Spleen (tissue), 11 donors: ENCODE measurements around the gene AP4E1. TPM values are rescaled to one million over a fixed set of nuclear protein-coding genes. Genes with fewer than 3 reads are reported as not detected.

Experiments used
- DNase-seq: peaks from one replicate; pipeline ENCODE4 v3.0.0-alpha.2; 2020
- H3K27ac ChIP-seq, 8 donors: fragments of 200-600 bp; sonication (generic) in 7 of 8; 1 replicate in 4 of 8; 2 replicates in 4 of 8; pipeline versions ENCODE4 v1.5.0 to v1.8.0; 2016 to 2021; ENCODE audit warnings: inconsistent platforms in 4 of 8, mild to moderate bottlenecking in 4 of 8, moderate library complexity in 1 of 8
- H3K27me3 ChIP-seq, 7 donors: fragments of 200-600 bp; sonication (generic) in 6 of 7; replicated peaks in 1 of 7; 1 replicate in 4 of 7; 2 replicates in 3 of 7; pipeline versions ENCODE4 v1.5.0 to v1.8.0; 2016 to 2021; ENCODE audit warnings: inconsistent platforms in 3 of 7, mild to moderate bottlenecking in 1 of 7
- H3K36me3 ChIP-seq, 6 donors: fragments of 200-600 bp; sonication (generic) in 5 of 6; 1 replicate in 4 of 6; 2 replicates in 2 of 6; pipeline versions ENCODE4 v1.5.0 to v1.8.0; 2016 to 2021; ENCODE audit warnings: inconsistent platforms in 2 of 6
- H3K4me1 ChIP-seq, 6 donors: fragments of 200-600 bp; sonication (generic) in 5 of 6; 1 replicate in 3 of 6; 2 replicates in 3 of 6; pipeline versions ENCODE4 v1.5.0 to v1.8.0; 2016 to 2021; ENCODE audit warnings: inconsistent platforms in 3 of 6
- H3K4me3 ChIP-seq, 8 donors: fragments of 200-600 bp; sonication (generic) in 7 of 8; 1 replicate in 4 of 8; 2 replicates in 4 of 8; pipeline versions ENCODE4 v1.5.0 to v1.8.0; 2016 to 2021; ENCODE audit warnings: inconsistent platforms in 4 of 8, mild to moderate bottlenecking in 4 of 8, moderate library complexity in 2 of 8
- H3K9me3 ChIP-seq, 8 donors: fragments of 200-600 bp; sonication (generic) in 7 of 8; 1 replicate in 4 of 8; 2 replicates in 4 of 8; pipeline versions ENCODE4 v1.5.0 to v1.8.0; 2016 to 2021; ENCODE audit warnings: inconsistent platforms in 4 of 8
- POLR2A ChIP-seq, 3 donors: fragments of 450-650 bp; IDR thresholded peaks; one replicate each; pipeline ENCODE4 v1.5.1; 2017; ENCODE audit warnings: antibody characterized with exemption in 3 of 3, mild to moderate bottlenecking in 1 of 3
- POLR2AphosphoS5 ChIP-seq, 3 donors: sonication (generic); formaldehyde crosslinking; IDR thresholded peaks; one replicate each; pipeline ENCODE4 v1.5.1; 2017; ENCODE audit warnings: antibody characterized with exemption in 3 of 3
- WGBS, 5 donors: extraction: QIAGEN DNeasy Blood & Tissue Kit in 3 of 5; methylation state at CpG; one replicate each; pipeline versions ENCODE4 v1.1.5 to v1.1.7; 2013 to 2018; 5-methylcytosine and 5-hydroxymethylcytosine counted together
- intact Hi-C: fragments of 100-400 bp; cut with DNase I; formaldehyde crosslinking; loops from one replicate; pipeline ENCODE4 v1.15.0; 2023; ENCODE audit warnings: low total_unique reads
- polyA plus RNA-seq, 3 donors: library from polyadenylated mRNA; stranded (reverse); fragments of 200-250 nt; gene quantifications; one replicate each; pipeline ENCODE4 v1.2.1, GENCODE V29; 2013
- total RNA-seq, 7 donors: library from RNA; depleted of rRNA in 3 of 7; stranded (reverse); fragments of >200 nt in 3 of 7; fragmentation: NEBNext Ultra II Directional in 4 of 7; extraction: Animal tissue kit (Norgen Biotek cat#: 25700) in 4 of 7; gene quantifications; one replicate each; pipeline versions ENCODE4 v1.1.0 to v1.2.1, GENCODE V29; 2016 to 2021
- TF ChIP-seq, protein P1 (sequence below), 11 experiments: fragments of 200-600 bp in 7 of 11; fragments of 450-650 bp in 4 of 11; sonication (generic) in 4 of 11; IDR thresholded peaks in 8 of 11; conservative IDR thresholded peaks in 3 of 11; 1 replicate in 7 of 11; 2 replicates in 4 of 11; pipeline versions ENCODE4 v1.4.0 to v1.8.0; 2016 to 2021; ENCODE audit warnings: antibody characterized with exemption in 11 of 11, inconsistent platforms in 4 of 11, mild to moderate bottlenecking in 1 of 11
- donor health status: healthy with polysubstance abuse.
- donor health status: DM: no; HTN: no; CAD: no; lungs with moderate emphysema.
- donor health status: DM: no; HTN: no; CAD: no.
- donor health status: Bipolar disorder and iron deficiency.
- donor health status: healthy.
- donor health status: DM: no; HTN: no; CAD: no.
- donor health status: DM: yes; HTN: yes; CAD: no.

Gene AP4E1
- total and polyA plus RNA-seq, 10 donors, result 2.1 to 17.4 (median 13.3) TPM

DNA sequence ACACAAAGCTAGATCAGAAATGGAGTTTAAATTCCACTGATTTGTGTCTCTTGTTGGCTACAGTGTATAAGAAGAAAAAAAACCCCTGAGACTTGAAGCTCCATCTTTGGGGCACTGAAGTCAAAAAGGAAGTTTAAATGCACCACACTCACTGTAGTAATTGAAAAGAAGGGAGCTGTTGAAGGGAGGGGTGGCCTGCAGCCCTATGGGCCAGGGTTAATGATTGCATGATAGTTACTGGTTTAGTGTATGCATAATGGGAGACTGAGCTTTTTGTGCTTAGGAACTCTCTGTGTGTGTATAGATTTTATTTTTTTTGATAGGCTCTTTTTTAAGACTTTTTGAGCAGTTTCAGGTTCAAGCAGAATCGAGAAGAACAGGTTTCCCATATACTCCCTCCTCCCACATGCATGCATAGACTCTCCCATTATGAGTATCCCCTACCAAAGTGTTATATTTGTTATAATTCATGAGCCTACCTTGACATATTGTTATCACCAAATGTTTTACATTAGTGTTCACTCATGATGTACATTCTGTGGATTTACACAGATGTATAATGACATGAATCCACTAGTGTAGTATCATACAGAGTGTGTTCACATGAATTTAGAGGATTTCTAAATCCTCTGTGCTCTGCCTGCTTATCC is 98.0 kb downstream of the AP4E1 start:
- TF ChIP-seq, protein P1, sequence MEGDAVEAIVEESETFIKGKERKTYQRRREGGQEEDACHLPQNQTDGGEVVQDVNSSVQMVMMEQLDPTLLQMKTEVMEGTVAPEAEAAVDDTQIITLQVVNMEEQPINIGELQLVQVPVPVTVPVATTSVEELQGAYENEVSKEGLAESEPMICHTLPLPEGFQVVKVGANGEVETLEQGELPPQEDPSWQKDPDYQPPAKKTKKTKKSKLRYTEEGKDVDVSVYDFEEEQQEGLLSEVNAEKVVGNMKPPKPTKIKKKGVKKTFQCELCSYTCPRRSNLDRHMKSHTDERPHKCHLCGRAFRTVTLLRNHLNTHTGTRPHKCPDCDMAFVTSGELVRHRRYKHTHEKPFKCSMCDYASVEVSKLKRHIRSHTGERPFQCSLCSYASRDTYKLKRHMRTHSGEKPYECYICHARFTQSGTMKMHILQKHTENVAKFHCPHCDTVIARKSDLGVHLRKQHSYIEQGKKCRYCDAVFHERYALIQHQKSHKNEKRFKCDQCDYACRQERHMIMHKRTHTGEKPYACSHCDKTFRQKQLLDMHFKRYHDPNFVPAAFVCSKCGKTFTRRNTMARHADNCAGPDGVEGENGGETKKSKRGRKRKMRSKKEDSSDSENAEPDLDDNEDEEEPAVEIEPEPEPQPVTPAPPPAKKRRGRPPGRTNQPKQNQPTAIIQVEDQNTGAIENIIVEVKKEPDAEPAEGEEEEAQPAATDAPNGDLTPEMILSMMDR (IDR thresholded peaks at IDR 0.05 in 8 of 11, conservative IDR thresholded peaks at IDR 0.05 in 3 of 11), result no peak
- no peak for TF ChIP-seq POLR2A (IDR thresholded peaks at IDR 0.05)
- no peak for TF ChIP-seq POLR2AphosphoS5 (IDR thresholded peaks at IDR 0.05)
- Histone ChIP-seq H3K4me3 (no peak overlapping the region), H3K27ac (no peak overlapping the region), H3K27me3 (no peaks in the 10 kb centered on the region), H3K36me3 (peaks cover 0 to 57% (median 16%) of the 10 kb centered on the region in 6 donors), H3K9me3 (peaks cover 0 to 27% (median 5%) of the 10 kb centered on the region in 8 donors), H3K4me1 (peaks cover 0 to 11% (median 1%) of the 10 kb centered on the region in 6 donors)
- no peak for DNase-seq
- 69 to 90% (median 82%) methylated on average over 1 of the region's 1 CpG for WGBS, 5 donors
- intact Hi-C loops, result no loop called here

DNA sequence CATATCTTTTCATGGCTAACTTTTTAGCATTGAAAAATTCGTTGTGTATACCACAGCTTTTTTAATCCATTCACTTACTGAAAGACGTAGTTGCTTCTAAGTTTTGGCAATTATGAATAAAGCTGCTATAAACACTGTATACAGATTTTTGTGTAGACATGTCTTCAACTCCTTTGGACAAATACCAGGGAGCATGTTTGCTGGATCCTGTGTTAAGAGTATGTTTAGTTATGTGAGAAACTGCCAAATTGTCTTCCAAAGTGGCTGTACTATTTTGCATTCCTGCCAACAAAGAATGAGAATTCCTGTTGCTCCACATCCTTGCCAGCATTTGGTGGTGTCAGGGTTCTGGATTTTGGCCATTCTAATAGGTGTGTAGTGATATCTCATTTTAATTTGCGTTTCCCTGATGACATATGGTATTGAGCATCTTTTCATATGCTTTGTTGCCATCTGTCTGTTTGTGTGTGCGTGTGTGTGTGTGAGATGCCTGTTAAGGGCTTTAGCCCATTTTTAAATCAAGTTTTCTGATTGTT is 98.7 kb downstream of the AP4E1 start:
- TF ChIP-seq, protein P1 (IDR thresholded peaks at IDR 0.05 in 8 of 11, conservative IDR thresholded peaks at IDR 0.05 in 3 of 11), result no peak
- TF ChIP-seq POLR2A (IDR thresholded peaks at IDR 0.05) (no peak), POLR2AphosphoS5 (IDR thresholded peaks at IDR 0.05) (no peak)
- no peak overlapping the region for H3K27ac ChIP-seq
- intact Hi-C loops, result no loop called here

DNA sequence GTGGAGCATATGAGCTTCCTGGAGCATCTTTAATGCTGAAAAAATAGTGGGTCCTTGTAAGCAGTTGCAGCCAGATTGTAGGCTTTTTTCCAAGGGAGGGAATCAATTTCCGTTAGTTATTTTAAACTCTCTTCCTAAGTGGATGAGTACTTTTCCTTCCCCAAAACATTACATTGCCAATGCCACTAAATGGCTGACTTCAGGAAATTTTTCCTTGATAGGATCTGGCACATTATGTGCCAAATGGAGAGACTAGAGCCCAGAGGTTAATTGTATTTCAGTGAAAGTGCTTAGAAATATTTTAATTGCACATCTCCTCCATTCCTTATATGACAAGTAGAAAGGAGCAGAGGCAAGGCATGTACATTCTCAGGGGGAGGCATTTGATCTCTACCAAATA is 102.7 kb downstream of the AP4E1 start:
- WGBS, 5 donors, result 50 to 70% (median 64%) methylated on average over 1 of the region's 1 CpG
- intact Hi-C loops, result no loop called here
- Histone ChIP-seq H3K4me1 (peaks cover 0 to 22% (median 5%) of the 10 kb centered on the region in 6 donors), H3K36me3 (peaks cover 0 to 22% (median 0%) of the 10 kb centered on the region in 6 donors), H3K9me3 (peaks cover 0 to 27% (median 5%) of the 10 kb centered on the region in 8 donors), H3K27me3 (no peaks in the 10 kb centered on the region), H3K4me3 (no peak overlapping the region), H3K27ac (peak overlapping the region in 6 of 8 donors; percentile 11 to 47 (median 30))
- TF ChIP-seq, protein P1 (IDR thresholded peaks at IDR 0.05 in 8 of 11, conservative IDR thresholded peaks at IDR 0.05 in 3 of 11), result no peak
- no peak for TF ChIP-seq POLR2A (IDR thresholded peaks at IDR 0.05)
- no peak for TF ChIP-seq POLR2AphosphoS5 (IDR thresholded peaks at IDR 0.05)
- no peak for DNase-seq

More for the DNA sequence above, 98.7 kb downstream of the AP4E1 start:
- WGBS, 5 donors, result 85 to 97% (median 95%) methylated on average over 4 of the region's 4 CpGs
- peaks cover 0 to 19% (median 5%) of the 10 kb centered on the region in 6 donors for H3K4me1 ChIP-seq
- H3K36me3 ChIP-seq, result peaks cover 0 to 50% (median 9%) of the 10 kb centered on the region in 6 donors
- H3K4me3 ChIP-seq, result no peak overlapping the region
- DNase-seq, result no peak
- H3K27me3 ChIP-seq, result no peaks in the 10 kb centered on the region
- peaks cover 0 to 27% (median 5%) of the 10 kb centered on the region in 8 donors for H3K9me3 ChIP-seq

DNA sequence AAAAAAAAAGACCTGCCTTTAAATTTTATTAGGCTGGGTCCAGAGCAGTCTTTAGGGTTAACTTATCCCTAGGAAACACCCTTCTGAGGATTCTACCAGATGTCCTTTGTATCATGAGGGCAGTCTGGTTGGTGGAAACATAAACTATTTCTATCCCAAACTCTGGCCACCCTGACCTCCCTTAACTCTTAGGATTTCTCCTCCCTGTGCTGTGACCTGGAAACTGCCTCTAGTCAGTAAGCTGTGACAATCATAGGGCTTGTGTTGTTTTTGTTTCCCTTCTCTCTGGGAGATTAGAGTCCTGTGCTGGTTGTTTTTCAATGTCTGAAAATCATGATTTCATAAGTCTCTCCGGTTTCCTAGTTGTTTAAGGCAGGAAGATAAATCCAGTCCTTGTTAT is 108.1 kb downstream of the AP4E1 start:
- no peak for DNase-seq
- Histone ChIP-seq H3K27me3 (no peaks in the 10 kb centered on the region), H3K27ac (peak overlapping the region in 1 of 8 donors; percentile 6), H3K9me3 (peaks cover 0 to 13% (median 0%) of the 10 kb centered on the region in 8 donors), H3K36me3 (no peaks in the 10 kb centered on the region), H3K4me3 (no peak overlapping the region), H3K4me1 (peaks cover 0 to 9% (median 3%) of the 10 kb centered on the region in 6 donors)
- no peak for TF ChIP-seq POLR2AphosphoS5 (IDR thresholded peaks at IDR 0.05)
- TF ChIP-seq, protein P1 (IDR thresholded peaks at IDR 0.05 in 8 of 11, conservative IDR thresholded peaks at IDR 0.05 in 3 of 11), result no peak
- 56 to 86% (median 77%) methylated on average over 1 of the region's 1 CpG for WGBS, 5 donors
- intact Hi-C loops, result no loop called here
